DLD1 (cell line): ENCODE results near the gene RAB8B.

Experiments
- in situ Hi-C: cut with HindIII; loops from 2 replicates; pipeline ENCODE4 v1.10.0; 2017; ENCODE audit warnings: low sequenced_read_pairs

Gene RAB8B

GRCh38 chr15:63260791-63261190, 71.4 kb downstream of the RAB8B start:
- in situ Hi-C loops: no loop called here

GRCh38 chr15:63261311-63261710, 71.9 kb downstream of the RAB8B start:
- in situ Hi-C loops: no loop called here

- in situ Hi-C loops: no loop called here
Observed at GRCh38 chr15:63263519-63263918, 74.1 kb downstream of the RAB8B start.

- in situ Hi-C loops: no loop called here
Observed at GRCh38 chr15:63264688-63265293, 75.4 kb downstream of the RAB8B start.

GRCh38 chr15:63274427-63274826, 85.0 kb downstream of the RAB8B start:
- in situ Hi-C loops: no loop called here

- in situ Hi-C loops: no loop called here
Observed at GRCh38 chr15:63276342-63277037, 87.1 kb downstream of the RAB8B start.

GRCh38 chr15:63277038-63277892, 87.9 kb downstream of the RAB8B start, which contains the start of gene APH1B:
APH1B (plus strand) TSS chr15:63277605; CDS start chr15:63277624, 19 bp downstream.
- in situ Hi-C loops: no loop called here

GRCh38 chr15:63277893-63278456, 88.6 kb downstream of the RAB8B start:
- in situ Hi-C loops: no loop called here

- in situ Hi-C loops: no loop called here
Observed at GRCh38 chr15:63283126-63283525, 93.7 kb downstream of the RAB8B start.

GRCh38 chr15:63284335-63284734, 94.9 kb downstream of the RAB8B start:
- in situ Hi-C loops: no loop called here

GRCh38 chr15:63287109-63287508, 97.7 kb downstream of the RAB8B start:
- in situ Hi-C loops: no loop called here

- in situ Hi-C loops: no loop called here
Observed at GRCh38 chr15:63288342-63288741, 98.9 kb downstream of the RAB8B start.

GRCh38 chr15:63288778-63289378, 99.5 kb downstream of the RAB8B start:
- in situ Hi-C loops: no loop called here

- in situ Hi-C loops: no loop called here
Observed at GRCh38 chr15:63291507-63291906, 102.1 kb downstream of the RAB8B start.

GRCh38 chr15:63292241-63292640, 102.8 kb downstream of the RAB8B start:
- in situ Hi-C loops: no loop called here

- in situ Hi-C loops: no loop called here
Observed at GRCh38 chr15:63292771-63293170, 103.4 kb downstream of the RAB8B start.

GRCh38 chr15:63294359-63294758, 105.0 kb downstream of the RAB8B start:
- in situ Hi-C loops: no loop called here

GRCh38 chr15:63295341-63295740, 105.9 kb downstream of the RAB8B start:
- in situ Hi-C loops: no loop called here

- in situ Hi-C loops: no loop called here
Observed at GRCh38 chr15:63296195-63296594, 106.8 kb downstream of the RAB8B start.

- in situ Hi-C loops: no loop called here
Observed at GRCh38 chr15:63299943-63300575, 110.7 kb downstream of the RAB8B start.
